ENCODE measurements around the gene HECW1.

The HECW1 gene

GRCh38 chr7:43552122-43552521, 439.7 kb downstream of the HECW1 start:
- no peak for DNase-seq (ENCODE audit: low read depth)
- H3K4me3 ChIP-seq (ENCODE audit: low read depth, low read length): no peak overlapping the region
- no peak for TF ChIP-seq CTCF (IDR thresholded peaks at IDR 0.05; ENCODE audit: control insufficient read depth, extremely low read depth, insufficient read depth)

GRCh38 chr7:43553999-43554398, 441.6 kb downstream of the HECW1 start:
- H3K4me3 ChIP-seq (ENCODE audit: low read depth, low read length): no peak overlapping the region
- TF ChIP-seq CTCF (IDR thresholded peaks at IDR 0.05; ENCODE audit: control insufficient read depth, extremely low read depth, insufficient read depth): no peak
- DNase-seq (ENCODE audit: low read depth): no peak

GRCh38 chr7:43554423-43554822, 442.0 kb downstream of the HECW1 start:
- no peak for DNase-seq (ENCODE audit: low read depth)
- no peak for TF ChIP-seq CTCF (IDR thresholded peaks at IDR 0.05; ENCODE audit: control insufficient read depth, extremely low read depth, insufficient read depth)
- no peak overlapping the region for H3K4me3 ChIP-seq (ENCODE audit: low read depth, low read length)

- no peak for TF ChIP-seq CTCF (IDR thresholded peaks at IDR 0.05; ENCODE audit: control insufficient read depth, extremely low read depth, insufficient read depth)
- no peak for DNase-seq (ENCODE audit: low read depth)
- H3K4me3 ChIP-seq (ENCODE audit: low read depth, low read length): no peak overlapping the region
These were observed 445.5 kb downstream of the HECW1 start for GRCh38 chr7:43557831-43558495.

- no peak for DNase-seq (ENCODE audit: low read depth)
- TF ChIP-seq CTCF (IDR thresholded peaks at IDR 0.05; ENCODE audit: control insufficient read depth, extremely low read depth, insufficient read depth): no peak
- H3K4me3 ChIP-seq (ENCODE audit: low read depth, low read length): no peak overlapping the region
These were observed 446.9 kb downstream of the HECW1 start for GRCh38 chr7:43559171-43559945.

GRCh38 chr7:43559946-43560335, 447.5 kb downstream of the HECW1 start:
- TF ChIP-seq CTCF (IDR thresholded peaks at IDR 0.05; ENCODE audit: control insufficient read depth, extremely low read depth, insufficient read depth): no peak
- no peak for DNase-seq (ENCODE audit: low read depth)
- no peak overlapping the region for H3K4me3 ChIP-seq (ENCODE audit: low read depth, low read length)

Data from LNCaP clone FGC (cell line).